NCI-H1436 treated with DMSO at 0.1 percent for 48 hours (cell line): ENCODE data around the gene SH3PXD2B.
"Not testable (repeated sequence)": the region's sequence is repeated elsewhere in the genome, so short reads cannot be mapped to it uniquely, and the experiment has no call there.

Source experiments
- DNase-seq: peaks from one replicate; lab custom pipeline; 2025; lab: John Stamatoyannopoulos, UW

The SH3PXD2B gene

DNA sequence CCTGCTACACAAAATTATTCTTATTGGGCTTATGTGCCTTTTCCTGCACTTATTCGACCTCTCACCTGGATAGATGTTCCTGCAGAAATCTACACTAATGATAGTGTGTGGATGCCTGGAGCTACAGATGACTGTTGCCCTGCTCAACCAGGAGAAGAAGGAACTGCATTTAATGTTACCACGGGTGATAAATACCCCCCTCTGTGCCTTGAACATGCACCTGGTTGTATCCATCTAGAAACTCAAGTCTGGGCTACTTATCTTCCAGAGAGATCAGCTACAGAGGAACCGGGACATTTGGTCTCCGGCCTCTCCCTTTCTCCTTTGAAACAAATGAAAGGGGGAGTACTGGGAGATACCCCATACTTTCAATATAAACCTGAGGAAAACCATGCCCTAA is 54.5 kb downstream of the SH3PXD2B start:
- no peak for DNase-seq

DNA sequence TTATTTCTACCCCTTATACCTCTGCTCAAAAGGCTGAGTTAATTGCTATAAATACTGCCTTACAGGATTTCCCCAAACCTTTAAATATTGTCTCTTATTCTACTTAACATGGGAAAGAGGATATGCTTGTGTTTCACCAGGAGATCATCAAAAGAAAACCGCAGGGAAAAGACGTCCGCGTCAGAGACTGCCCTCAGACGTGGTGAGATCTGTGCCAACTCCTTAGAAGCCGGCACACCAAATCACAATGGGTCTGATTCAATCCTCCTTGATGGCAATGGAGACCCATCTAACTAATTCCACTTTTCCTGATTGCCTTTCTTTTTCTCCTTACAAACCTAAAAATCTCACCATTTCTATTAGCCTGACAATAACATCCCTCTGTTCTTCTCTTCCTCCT is 55.0 kb downstream of the SH3PXD2B start:
- DNase-seq, result no peak

DNA sequence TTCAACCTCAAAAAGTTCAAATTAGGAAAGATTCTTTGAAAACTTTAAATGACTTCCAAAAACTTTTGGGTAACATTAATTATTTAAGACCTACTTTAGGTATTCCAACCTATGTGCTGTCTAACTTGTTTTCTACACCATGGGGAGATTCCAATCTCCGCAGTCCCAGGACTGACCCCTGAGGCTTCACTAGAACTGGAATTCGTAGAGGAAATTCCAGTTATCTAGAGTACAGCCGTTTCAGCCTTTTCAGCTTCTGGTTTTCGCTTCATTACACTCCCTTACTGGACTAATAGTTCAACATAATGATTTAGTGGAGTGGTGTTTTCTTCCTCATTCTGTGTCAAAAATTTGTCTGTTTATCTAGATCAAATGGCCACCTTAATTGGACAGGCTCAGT is 55.7 kb downstream of the SH3PXD2B start:
- DNase-seq, result not testable (repeated sequence)

DNA sequence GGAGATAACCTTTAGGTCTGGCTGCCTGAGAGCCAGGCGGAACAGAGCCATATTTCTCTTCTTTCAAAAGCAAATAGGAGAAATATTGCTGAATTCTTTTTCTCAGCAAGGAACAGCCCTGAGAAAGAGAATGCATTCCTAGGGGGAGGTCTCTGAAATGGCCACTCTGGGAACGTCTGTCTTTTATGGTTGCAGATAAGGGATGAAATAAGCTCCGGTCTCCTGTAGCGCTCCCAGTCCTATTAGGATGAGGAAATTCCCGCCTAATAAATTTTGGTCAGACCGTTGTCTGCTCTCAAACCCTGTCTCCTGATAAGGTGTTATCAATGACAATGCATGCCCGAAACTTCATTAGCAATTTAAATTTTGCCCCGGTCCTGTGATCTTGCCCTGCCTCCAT is 57.3 kb downstream of the SH3PXD2B start:
- DNase-seq, result not testable (repeated sequence)

DNA sequence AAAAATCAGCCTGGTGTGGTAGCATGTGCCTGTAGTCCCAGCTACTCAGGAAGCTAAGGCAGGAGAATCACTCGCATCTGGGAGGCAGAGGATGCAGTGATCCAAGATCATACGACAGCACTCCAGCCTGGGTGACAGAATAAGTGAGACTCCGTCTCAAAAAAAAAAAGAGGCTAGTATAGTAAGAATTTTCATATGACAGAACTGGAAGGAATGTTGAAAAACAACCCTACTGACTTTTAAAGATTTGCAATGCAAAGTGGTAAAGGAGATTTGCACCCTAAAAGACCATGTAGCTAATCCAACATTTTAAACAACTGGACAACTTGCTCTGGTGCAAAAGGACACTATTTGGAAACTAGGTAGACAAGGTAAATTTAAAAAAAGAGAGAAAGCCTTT is 58.1 kb downstream of the SH3PXD2B start:
- DNase-seq, result no peak

DNA sequence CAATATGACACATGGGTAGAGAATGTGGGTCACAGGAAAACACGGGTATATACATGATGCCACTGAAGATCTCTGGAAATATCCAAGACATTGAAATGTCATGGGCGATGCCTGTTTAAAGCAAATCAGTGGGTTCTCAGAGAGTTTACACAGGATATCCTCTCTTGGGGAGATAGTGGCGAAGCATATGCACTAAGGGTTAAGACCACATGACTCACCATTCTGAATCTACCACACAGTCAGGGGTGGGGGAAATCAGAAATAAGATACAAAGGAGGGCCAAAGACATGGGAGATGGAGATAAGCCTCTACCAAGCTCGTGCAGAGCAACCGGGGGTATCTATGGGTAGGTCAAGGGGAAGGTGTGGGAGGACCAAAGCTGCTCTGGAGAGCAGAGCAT is 58.8 kb downstream of the SH3PXD2B start:
- no peak for DNase-seq

DNA sequence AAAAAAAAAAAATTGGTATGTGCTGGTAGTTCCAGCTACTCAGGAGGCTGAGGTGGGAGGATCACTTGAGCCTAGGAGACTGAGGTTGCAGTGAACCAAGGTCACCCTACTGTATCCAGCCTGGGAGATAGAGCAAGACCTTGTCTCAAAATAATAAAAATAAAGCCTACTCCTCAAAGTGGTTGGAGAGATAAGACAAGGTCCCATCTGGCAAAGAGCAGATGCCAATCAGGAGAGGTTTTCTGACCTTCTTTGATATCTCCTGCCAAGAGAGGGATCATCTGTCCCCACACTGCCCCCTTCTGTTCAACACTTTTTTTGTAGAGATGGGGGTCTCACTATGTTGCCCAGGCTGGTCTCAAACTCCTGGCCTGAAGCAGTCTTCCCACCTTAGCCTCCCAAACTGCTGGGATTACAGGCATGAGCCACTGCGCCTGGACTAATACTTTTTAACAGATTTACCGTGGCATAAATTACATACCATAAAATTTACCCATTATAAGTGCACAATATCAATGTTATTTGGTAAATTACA is 64.7 kb downstream of the SH3PXD2B start:
- DNase-seq, result no peak

DNA sequence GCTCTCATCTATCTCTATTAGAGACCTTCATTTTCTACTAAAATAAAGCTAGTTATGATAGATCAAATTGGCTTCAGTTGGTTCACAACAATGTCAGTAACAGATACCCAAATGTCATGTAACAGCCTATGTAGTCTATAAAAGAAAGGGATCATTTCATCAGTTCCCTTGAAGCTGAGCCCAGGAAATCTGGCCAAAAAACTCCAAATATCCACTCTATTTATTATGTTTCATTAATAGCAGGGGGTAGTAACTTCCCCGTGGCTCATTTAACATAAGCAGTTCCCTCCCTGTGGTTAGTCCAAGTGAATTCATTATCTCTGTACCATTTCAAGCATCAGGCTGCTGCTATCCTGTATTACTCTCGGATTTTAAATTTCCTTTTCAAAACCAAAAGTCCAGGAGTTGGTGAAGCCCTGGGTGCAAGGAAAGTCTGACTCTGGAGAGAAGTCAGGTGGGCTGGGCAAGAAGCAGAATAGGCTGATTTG is 66.0 kb downstream of the SH3PXD2B start:
- no peak for DNase-seq

DNA sequence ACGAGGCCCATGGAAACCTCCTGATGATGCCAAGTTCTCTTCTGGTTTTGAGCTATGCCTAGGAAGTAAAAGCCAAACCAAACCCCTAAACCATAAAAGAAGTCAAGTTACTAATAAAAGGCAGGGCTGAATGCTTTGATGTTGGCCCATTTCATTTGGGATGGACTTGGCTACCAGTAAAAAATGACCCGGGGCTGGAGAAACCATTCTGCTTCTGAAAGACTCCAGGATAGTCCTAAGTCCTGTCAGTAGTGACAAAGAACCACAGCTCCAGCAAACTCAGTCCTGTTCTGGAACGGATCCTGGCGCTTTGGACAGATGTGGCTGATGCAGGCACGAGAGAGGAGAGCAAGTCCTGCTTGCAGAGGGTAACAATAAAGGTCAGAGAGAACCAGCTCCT is 68.6 kb downstream of the SH3PXD2B start:
- no peak for DNase-seq

DNA sequence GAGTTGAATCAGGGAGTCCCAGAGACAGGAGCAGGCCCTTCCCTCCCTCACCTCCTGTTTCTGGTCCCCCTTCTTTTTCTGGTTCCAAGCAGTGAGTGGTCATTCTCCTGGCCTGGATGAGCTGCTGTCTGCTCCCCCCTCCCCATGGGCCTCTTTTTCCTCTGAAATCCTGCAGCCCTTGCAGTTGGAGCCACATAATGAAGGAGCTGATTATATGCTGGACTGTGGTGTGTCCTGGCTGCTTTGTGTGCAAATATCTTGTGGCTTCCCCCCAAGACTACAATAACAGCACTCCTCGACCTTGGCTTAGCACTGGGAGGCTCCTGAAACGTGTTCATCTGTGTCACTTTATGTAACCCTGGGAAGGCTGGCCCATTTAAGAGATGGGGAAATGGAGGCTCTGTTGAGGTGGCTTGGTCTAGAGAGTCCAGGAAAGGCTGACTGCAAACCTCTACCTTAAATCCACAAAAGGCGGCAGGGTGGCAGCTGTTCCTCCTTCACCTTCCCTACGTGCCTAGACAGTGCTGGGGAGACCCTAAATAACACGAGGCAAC is 69.2 kb downstream of the SH3PXD2B start:
- DNase-seq, result no peak

DNA sequence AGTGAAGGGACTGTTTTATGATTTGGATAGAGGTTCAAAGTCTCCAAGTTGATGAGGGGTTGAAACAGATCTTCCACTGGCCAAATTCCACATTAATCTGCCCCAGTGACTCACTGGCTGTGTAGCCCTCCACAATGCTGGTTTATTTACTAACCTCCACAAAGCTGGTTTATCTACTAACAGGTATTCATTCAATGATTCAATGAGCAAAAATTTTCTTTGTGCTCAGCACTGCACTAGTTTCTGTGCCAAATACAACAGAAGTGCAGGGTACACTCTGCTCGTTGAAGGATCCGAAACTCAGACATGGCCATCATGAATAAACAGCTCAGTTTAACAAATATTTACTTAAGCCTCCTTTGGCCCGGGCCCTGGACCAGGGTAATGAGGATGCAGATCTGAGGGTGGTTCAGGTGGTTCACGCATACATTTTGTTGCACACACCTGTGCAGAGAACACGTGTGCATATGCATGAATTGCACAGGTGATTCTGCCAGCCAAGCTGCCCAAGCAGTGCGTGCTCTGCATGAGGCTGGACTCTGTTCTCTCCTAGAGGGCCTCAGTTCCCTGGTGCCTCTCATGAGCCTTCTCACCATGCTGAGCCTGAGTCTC is 71.0 kb downstream of the SH3PXD2B start:
- no peak for DNase-seq

DNA sequence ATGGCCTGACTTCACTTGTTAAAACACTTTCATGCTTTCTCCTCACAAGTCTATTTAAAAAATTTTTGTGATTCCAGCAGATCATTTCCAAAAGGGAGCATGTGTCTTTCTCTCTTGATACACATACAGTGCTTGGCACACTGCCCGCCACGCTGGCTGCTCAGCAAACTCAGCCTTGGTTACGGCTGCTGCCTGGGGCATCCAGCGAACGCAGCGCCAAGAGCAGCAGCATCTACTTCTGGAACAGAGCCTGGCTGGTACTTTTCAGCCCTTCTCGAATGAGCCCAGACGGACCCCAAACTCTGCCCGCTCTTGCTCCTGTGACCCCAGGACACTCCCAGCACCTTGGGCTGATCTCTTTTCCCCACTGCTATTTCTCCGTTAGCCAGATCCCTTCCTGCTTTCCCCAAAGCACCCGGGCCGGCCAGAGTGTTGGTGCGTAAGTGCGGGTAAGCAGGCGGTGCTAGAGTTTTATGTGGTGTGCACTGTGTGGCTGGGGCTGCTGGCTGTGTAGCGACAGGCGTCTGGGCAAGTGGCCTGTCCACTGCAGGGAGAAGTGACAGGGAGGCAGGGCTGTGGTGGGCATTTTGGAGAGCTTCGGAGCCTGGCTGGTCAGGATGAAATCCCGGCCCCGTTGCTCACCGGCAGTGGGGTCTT is 73.2 kb downstream of the SH3PXD2B start:
- no peak for DNase-seq

DNA sequence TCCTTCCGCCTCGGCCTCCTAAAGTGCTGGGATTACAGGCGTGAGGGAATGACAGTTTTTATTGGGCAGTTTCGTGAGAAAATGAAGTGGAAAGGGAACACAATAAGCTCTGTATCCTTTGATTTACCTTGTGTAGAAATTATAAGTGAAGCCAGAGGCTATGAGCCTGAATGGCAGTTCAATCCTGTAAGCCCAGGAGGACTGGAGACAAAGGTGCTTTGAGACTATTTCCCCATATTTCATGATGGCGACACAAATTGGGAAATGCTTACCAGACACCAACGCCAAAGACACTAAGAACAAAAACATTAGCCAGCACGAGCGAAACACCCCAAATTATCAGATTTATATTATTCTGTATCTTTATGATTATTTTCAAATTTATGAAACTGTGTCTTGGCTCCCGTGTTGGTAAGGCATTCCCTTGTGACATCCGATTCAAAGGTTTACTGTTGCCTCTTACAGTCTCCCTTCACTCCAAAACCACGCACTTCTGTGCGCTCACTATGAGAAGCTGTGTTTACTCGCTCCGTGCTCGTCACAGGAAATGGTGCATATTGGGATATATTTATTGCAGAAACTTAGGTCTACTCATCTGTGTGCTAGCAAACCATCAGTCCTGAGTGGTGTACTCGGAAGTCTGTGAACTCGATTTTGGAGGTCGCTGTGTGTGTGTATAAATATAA is 73.9 kb downstream of the SH3PXD2B start:
- no peak for DNase-seq

DNA sequence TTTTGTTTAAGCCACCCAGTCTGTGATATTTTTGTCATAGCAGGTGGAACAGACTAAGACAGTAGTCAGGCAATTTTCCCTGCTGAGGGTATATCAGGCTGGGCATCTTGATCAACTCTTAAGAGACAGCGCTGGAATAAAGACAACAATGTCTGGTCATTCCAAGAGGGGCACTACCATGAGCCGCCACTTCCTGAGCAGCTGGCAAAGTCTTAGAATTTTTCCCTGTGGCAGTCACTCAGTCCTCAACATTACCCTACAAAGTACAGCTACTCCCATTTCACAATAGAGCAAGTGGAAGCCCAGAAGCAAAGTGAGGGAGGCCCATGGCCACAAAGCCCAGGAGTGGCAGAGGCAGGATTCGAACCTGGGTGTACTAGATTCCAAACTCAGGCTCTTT is 74.8 kb downstream of the SH3PXD2B start:
- DNase-seq, result no peak

DNA sequence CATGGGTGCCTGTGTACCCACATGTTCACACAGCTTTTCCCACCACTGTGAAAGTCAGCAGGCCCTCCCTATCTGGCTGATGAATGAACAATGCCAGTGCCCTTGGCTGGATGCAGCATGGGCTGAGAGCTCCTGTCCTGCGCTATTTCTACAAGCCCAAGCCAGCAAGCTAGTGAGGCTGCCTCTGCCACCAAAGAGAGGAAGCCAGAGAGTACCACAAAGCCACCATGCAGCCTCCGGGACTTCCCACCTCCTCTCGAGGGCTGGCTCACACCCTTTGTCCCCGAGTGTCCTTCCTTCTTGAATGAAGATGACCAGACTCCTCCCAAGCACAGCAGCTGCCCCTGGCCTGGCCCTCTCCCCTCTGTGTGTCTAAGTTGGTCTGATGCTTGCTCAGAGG is 76.5 kb downstream of the SH3PXD2B start:
- DNase-seq, result no peak

DNA sequence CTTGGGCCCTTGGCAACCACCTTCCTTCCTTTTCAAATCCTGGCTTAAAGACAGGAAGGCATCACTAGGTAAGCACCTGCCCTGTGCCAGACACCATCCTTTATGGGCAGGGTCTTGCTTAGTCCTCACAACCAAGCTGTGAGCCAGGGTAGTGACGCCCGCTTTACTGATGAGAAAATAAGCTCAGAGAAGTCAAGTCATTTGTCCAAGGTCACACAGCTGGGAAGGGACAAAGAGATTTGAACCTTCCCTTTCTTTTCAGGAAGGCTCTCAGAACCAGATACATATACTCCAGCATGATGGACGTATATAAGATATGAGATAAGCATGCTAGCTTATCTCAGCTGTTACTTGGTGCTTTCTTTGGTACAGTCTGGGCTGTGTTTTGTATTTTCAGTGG is 76.9 kb downstream of the SH3PXD2B start:
- DNase-seq, result no peak

DNA sequence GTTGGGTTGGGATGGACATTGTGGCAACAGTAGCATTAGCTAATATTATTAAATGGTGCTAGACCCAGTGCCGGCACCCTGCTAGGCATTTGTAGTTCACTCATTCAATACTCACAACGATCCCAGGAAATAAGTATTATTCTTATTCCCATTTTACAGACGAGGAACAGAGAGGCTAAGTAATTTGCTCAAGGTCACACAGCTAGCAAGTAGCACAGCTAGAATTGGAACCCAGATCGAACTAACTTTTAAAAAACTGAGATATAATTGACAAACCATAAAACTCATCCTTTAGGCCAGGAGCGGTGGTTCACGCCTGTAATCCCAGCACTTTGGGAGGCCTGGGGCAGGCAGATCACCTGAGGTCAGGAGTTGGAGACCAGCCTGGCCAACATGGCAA is 79.5 kb downstream of the SH3PXD2B start:
- DNase-seq, result no peak

DNA sequence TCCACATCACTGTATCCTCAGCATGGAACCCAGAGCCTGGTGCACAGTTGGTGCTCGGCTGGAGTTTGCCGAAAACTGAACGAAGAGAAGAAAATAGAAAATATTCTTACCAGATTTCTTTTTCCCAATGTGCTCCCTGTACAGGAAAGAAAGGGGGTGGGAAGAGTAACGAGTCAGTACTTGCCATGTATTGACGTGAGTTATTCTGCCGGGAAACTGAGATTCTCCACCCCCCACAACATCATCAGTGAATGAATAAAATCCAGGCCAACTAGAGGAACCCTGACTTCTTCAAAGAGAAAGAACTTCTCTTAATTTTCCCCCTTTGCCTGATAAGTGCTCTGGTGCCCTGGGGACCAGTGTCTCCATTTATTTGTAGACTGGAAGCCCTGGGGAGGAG is 80.6 kb downstream of the SH3PXD2B start:
- no peak for DNase-seq

DNA sequence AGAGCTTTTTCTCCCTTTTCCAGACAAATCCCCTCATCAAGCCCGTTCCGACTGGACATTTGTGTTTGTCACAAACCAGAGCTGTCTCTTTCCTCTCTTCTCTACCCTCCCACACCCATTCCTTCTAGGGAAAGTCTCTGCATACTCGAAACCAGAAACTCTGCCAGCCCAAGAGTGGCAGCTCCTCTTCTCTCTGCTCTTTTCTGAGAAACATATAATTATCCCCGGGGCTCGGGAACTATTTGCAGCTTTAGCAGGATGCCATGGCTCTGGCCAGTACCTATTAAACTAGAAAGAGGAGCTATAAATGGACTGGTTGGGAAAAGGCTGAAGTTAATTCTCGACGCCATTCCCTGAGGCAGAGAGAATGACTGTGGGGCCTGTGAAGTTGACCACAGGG is 82.6 kb downstream of the SH3PXD2B start:
- no peak for DNase-seq

DNA sequence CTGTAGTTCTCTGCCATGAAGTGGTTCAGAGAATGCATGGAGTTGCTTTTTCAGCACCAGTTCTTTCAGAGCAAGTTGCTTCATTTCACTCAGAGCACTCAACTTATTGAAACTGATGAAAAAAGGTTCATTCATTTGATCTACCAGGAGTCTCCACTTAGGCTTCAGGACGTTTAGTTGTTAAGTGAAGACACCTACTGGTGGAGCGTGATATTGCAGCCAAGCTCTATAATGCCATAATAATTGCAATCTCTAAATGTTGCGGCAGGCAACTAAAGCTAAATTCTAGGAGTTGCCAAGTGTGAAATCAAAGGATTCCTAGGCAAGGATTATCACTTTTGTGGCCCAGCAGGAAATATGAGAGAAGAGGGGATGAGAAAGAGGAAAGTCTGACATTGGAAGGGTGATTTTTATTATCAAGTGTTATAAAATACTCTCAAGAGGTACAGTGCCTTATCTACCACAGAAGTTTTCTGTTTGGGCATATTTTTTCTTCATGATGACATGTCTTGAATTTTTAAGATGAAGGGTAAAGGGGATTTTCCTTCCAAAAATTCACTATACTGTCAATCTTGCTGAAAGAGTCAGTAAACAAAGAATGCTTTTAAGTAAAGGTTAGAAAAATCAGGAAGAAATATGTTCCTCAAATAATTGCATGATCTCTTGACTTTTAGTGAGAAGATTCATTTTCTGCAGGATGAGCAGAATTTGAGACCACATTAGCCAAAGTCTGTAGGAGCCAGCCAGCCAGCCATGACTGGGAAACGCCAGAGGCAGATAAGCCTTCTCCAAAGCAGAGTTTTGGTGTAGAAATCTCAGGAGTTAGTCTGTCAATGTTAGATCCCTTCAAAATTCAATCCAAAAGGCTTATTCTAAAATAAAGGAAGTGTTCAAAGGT is 83.4 kb downstream of the SH3PXD2B start:
- DNase-seq, result no peak

DNA sequence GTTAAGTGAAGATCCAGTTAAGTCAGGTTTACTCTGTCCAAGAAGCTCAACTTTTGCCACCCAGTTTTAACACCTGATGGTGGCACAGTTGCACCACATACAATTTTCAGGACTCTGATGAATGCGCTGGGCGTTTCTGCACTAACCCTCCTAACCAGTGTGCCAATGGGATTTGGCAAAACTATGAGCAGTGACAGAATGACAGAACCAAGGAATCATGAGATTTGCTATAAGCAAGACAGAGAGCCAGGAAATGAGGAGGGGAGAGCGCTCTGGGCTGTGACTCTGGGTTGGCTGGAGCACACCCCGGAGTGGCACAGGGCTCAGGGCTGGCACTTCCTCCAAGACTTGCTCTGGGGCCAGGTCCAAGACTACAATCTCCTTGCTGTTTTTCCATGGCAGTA is 84.1 kb downstream of the SH3PXD2B start:
- no peak for DNase-seq

DNA sequence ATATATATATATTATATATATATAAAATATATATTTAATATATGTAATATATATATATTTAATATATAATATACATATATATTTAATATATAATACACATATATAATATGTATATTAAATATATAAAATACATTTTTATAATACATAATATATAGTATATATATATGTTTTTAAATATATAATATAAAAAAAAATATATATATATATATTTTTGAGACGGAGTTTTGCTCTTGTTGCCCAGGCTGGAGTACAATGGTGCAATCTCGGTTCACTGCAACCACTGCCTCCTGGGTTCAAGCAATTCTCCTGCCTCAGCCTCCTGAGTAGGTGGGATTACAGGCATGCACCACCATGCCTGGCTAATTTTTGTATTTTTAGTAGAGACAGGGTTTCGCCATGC is 85.6 kb downstream of the SH3PXD2B start:
- DNase-seq, result not testable (repeated sequence)
